Anterior cingulate cortex (tissue), 58 donors: Measurements from ENCODE around the gene MPO.

Experiments used
- DNase-seq, 58 donors: peaks; one replicate each; lab custom pipeline; 2025; lab: John Stamatoyannopoulos, UW

The MPO gene, protein sequence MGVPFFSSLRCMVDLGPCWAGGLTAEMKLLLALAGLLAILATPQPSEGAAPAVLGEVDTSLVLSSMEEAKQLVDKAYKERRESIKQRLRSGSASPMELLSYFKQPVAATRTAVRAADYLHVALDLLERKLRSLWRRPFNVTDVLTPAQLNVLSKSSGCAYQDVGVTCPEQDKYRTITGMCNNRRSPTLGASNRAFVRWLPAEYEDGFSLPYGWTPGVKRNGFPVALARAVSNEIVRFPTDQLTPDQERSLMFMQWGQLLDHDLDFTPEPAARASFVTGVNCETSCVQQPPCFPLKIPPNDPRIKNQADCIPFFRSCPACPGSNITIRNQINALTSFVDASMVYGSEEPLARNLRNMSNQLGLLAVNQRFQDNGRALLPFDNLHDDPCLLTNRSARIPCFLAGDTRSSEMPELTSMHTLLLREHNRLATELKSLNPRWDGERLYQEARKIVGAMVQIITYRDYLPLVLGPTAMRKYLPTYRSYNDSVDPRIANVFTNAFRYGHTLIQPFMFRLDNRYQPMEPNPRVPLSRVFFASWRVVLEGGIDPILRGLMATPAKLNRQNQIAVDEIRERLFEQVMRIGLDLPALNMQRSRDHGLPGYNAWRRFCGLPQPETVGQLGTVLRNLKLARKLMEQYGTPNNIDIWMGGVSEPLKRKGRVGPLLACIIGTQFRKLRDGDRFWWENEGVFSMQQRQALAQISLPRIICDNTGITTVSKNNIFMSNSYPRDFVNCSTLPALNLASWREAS

GRCh38 chr17:58280480-58281217 lies at the start of gene MPO:
MPO (minus strand) TSS chr17:58280935; CDS start chr17:58280758, 177 bp downstream.
- no peak for DNase-seq

GRCh38 chr17:58329810-58330537 lies 49.2 kb upstream of the MPO start:
- no peak for DNase-seq

DNA sequence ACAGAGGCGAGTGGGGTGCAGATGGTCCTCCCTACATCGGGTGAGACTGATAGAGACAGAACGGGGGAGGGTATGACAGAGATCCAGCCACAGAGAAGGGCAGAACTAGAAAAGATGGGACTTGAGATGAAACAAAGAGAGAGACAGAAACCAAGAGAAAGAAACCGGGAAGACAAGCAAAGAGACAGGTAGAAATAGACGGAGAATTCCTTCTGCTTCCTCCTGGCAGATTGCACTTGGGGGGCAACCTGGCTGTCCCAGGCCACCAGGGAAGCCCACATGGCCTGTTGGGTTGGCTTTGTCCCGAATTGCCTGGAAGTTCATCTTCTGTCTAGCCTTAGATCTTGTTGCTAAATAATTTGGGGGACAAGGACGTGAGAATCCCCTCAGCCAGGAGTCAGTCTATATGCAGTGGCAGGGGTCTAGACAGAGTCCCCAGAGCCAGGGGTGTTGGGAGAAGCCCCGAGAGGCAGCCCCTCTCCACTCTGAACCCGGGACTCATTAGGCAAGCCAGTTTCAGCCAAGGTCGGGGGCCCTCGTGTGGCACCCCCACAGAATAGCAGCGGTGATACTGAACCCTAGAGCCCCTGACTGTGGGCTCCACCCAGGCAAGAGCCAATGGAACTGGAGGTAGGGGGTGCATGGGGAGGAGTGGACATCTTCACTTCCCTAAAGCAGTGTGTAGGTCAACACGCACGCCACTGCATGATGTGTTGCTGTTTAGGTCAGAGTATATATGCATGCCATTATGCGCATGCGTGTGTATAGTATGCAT lies 48.5 kb upstream of the MPO start:
- DNase-seq: peak in 34 of 58 donors; percentile 13 to 68 (median 36)

GRCh38 chr17:58328195-58329034 lies 47.7 kb upstream of the MPO start, which contains the start of gene TSPOAP1:
TSPOAP1 (minus strand) TSS chr17:58328795; CDS start chr17:58327920, 875 bp downstream.
- DNase-seq: peak in 51 of 58 donors; percentile 14 to 89 (median 62)

GRCh38 chr17:58327363-58328194 lies 46.8 kb upstream of the MPO start:
- peak in 3 of 58 donors; percentile 42 to 77 (median 53) for DNase-seq

GRCh38 chr17:58326609-58327362 lies 46.1 kb upstream of the MPO start:
- peak in 1 of 58 donors; percentile 19 for DNase-seq

DNA sequence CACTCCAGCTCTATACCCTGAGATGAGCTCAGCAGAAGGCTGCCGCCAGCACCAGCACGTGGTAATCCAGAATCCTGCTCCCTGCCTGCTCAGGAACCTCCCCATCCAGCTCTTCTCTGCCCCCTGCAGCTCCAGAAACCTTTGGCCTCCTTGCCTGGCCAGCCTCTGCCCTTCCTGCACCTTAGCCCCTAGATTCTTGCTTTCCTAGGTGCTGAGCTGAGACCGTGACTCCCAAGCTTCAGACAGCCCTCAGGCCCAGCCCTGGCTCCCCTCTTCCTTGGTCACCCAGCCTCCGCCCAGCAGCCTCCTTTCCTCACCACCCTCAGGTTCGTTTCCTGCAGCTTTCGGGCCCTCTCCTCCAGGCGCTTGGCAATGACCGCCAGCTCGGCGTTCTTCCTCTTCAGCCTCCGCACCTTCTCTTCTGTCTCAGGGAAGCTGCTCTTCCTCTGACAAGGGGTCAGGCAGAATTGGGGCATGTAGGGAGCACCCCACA lies 45.3 kb upstream of the MPO start:
- DNase-seq: peak in 11 of 58 donors; percentile 17 to 58 (median 33)

DNA sequence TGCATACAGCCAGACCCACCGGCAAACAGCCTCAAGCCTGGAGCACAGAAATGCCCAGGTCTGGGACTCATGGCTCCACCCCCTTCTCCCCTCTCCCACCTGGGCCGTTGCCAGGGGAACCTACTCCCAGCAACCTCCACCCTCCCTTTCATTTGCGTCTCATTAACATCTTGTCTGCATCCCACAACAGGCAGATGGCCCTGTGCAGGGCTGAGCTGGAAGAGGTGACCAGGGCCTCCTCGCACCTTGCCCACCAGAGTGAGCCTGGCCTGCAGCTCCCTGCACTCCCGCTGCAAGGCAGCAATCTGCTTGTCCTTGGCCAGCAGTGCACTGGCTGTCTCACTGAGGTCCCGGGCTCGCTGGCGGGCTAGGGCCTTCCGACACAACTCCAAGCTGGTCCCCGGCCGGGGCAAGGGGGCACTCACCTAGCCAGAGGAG lies 44.6 kb upstream of the MPO start:
- peak in 10 of 58 donors; percentile 10 to 57 (median 24) for DNase-seq

- peak in 5 of 58 donors; percentile 13 to 57 (median 35) for DNase-seq
These were observed 43.9 kb upstream of the MPO start for GRCh38 chr17:58324409-58325288.

GRCh38 chr17:58324056-58324408 lies 43.3 kb upstream of the MPO start:
- DNase-seq: no peak

DNA sequence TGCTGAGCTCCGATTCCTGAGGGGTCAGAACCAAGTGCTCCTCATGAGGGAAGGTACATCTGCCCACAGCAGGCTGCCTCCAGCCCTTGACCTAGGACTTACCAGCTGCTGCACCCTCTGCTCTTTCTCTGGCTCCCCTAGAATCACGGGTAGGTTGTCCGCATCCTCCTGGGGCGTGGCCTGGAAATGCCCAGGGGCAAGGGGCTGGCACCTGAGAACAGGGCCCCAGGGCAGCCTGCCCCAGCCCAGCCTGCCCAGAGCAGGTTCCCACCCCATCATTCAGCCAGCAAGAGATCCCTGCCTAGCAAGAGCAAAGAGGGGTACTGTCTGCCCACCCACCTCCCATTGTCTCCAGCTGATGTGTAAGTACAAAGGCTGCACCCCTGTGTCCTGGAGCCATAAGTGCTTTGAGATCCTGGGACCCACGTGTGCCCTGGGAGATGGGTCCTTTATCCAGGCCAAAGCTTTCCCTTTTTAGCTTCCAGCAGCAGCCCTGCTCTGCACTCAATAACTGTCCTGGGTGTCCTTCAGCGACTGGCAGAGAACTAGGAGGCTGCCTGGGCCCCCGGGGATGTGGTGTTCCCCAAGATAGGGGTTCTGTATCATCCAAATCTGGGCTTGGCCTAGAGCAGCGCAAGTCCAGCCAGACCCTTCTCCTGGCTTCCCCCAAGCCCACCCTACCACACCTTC lies 42.8 kb upstream of the MPO start:
- DNase-seq: no peak

GRCh38 chr17:58322581-58323185 lies 41.9 kb upstream of the MPO start:
- DNase-seq: no peak

- no peak for DNase-seq
These were observed 41.1 kb upstream of the MPO start for GRCh38 chr17:58321571-58322525.
